Measurements from ENCODE around the gene PLPPR3.

The PLPPR3 gene

DNA sequence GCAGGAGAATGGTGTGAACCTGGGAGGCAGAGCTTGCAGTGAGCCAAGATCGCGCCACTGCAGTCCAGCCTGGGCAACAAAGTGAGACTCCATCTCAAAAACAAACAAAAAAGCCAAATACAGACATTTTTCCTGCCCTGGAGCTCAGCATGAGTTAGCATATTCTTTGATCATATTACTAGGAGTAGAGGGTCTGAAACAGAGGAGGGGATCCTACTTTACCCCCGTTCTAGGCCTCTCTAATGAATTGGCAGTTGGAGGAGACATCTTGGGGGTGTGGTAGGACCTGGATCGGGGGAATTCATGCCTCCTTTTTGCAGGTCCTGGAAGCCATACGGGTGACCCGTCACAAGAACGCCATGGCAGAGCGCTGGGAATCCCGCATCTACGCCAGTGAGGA lies 58.6 kb downstream of the PLPPR3 start:
- H3K9ac ChIP-seq = no peak overlapping the region
- H3K4me2 ChIP-seq = no peak overlapping the region
- H3K27ac ChIP-seq = no peak overlapping the region
- H3K4me1 ChIP-seq = peaks cover 8% of the 10 kb centered on the region
- H3K9me3 ChIP-seq = peaks cover 31% of the 10 kb centered on the region
- no peaks in the 10 kb centered on the region for H3K27me3 ChIP-seq
- H4K20me1 ChIP-seq = no peaks in the 10 kb centered on the region
- H3K4me3 ChIP-seq = no peak overlapping the region
- no peak for TF ChIP-seq Cebpa-rat (IDR thresholded peaks at IDR 0.05)
- no peaks in the 10 kb centered on the region for H3K36me3 ChIP-seq

Data from BLaER1 (cell line).